HepG2 (cell line): ENCODE results near the gene GC. TPM values are rescaled to one million over a fixed set of nuclear protein-coding genes. Genes with fewer than 3 reads are reported as not detected.

Experiments
- ATAC-seq: fragments of 200-7000 bp; cut with Tn5 transposase; 3 replicates; pipeline ENCODE4 v1.9.1; 2020; ENCODE audit warnings: mild to moderate bottlenecking, moderate library complexity
- BruUV-seq: library from RNA; stranded (reverse); fragments of 400-500 nt; replicated peaks from 2 replicates; lab custom pipeline; 2021; lab: Mats Ljungman, UMichigan
- CTCF ChIA-PET: fragments of 300-600 bp; formaldehyde crosslinking; extraction: SDS; loops from one replicate; lab custom pipeline; 2021; ENCODE audit warnings: low total read pairs, inconsistent platforms, low intra/inter-chr PET ratio; lab: Yijun Ruan, JAX
- POLR2A ChIA-PET: fragments of 350-600 bp; sonication (Branson Sonifier 250); formaldehyde crosslinking; loops from one replicate; lab custom pipeline; 2020; ENCODE audit warnings: antibody characterized with exemption, inconsistent platforms; lab: Yijun Ruan, JAX
- DNase-seq: peaks from one replicate; pipeline ENCODE4 v3.0.0-alpha.2; 2015; ENCODE audit warnings: low spot score
- FAIRE-seq: peaks from 3 replicates; lab custom pipeline; 2011; peaks lifted over from hg19 to GRCh38; lab: Jason Lieb, UNC
- H2AFZ ChIP-seq: one replicate; pipeline ENCODE4 v1.6.1; 2011; ENCODE audit warnings: low read length, inconsistent platforms
- H3K27ac ChIP-seq: fragments of 300-600 bp; 3 replicates; pipeline ENCODE4 v1.8.0; 2011; ENCODE audit warnings: mixed run types, mild to moderate bottlenecking, mixed read lengths, low read length, inconsistent platforms; ENCODE audit not compliant: insufficient read depth; ENCODE audit errors: extremely low read length
- H3K27me3 ChIP-seq, 2 experiments: fragments of 200-600 bp in 1 of 2; 2 replicates in 1 of 2; 3 replicates in 1 of 2; pipeline versions ENCODE4 v1.6.0 to v1.8.0; 2011; ENCODE audit warnings: low read length in 2 of 2, mild to moderate bottlenecking in 2 of 2, moderate library complexity in 2 of 2, inconsistent platforms in 1 of 2; ENCODE audit not compliant: insufficient read depth in 2 of 2, control insufficient read depth in 1 of 2
- H3K36me3 ChIP-seq, 2 experiments: fragments of 200-600 bp in 1 of 2; replicated peaks in 1 of 2; 2 replicates in 1 of 2; 3 replicates in 1 of 2; pipeline versions ENCODE4 v1.5.1 to v1.8.0; 2011; ENCODE audit warnings: low read length in 2 of 2, inconsistent platforms in 1 of 2; ENCODE audit not compliant: insufficient read depth in 2 of 2, control insufficient read depth in 1 of 2
- H3K4me1 ChIP-seq: 2 replicates; pipeline ENCODE4 v1.5.1; 2012; ENCODE audit warnings: low read length, inconsistent platforms; ENCODE audit not compliant: insufficient read depth
- H3K4me2 ChIP-seq: 2 replicates; pipeline ENCODE4 v1.6.0; 2011; ENCODE audit warnings: low read depth, low read length, inconsistent platforms
- H3K4me3 ChIP-seq, 3 experiments: fragments of 200-600 bp in 1 of 3; sonication (generic), shearing (Covaris generic) in 1 of 3; replicated peaks in 1 of 3; 2 replicates each; pipeline ENCODE4 v1.5.1; 2011 to 2016; ENCODE audit warnings: low read length in 3 of 3, inconsistent platforms in 2 of 3, low read depth in 2 of 3, mild to moderate bottlenecking in 2 of 3, control low read depth in 1 of 3, mixed read lengths in 1 of 3; ENCODE audit not compliant: insufficient read depth in 1 of 3
- H3K79me2 ChIP-seq: one replicate; pipeline ENCODE4 v1.6.1; 2011; ENCODE audit warnings: low read length, inconsistent platforms; ENCODE audit not compliant: insufficient read depth
- H3K9ac ChIP-seq: 2 replicates; pipeline ENCODE4 v1.6.0; 2011; ENCODE audit warnings: mild to moderate bottlenecking, low read depth, low read length, inconsistent platforms; ENCODE audit not compliant: insufficient read depth
- H3K9me3 ChIP-seq: 2 replicates; pipeline ENCODE4 v1.5.1; 2012; ENCODE audit warnings: mild to moderate bottlenecking, low read length
- H4K20me1 ChIP-seq: 2 replicates; pipeline ENCODE4 v1.6.0; 2011; ENCODE audit warnings: inconsistent platforms, mild to moderate bottlenecking, low read length, moderate library complexity; ENCODE audit not compliant: insufficient read depth
- AFF4 ChIP-seq: sonication (generic); formaldehyde crosslinking; IDR thresholded peaks from 2 replicates; pipeline ENCODE4 v1.4.0; 2020; ENCODE audit warnings: missing genetic modification reagents
- ASH2L ChIP-seq: fragments of 300-600, 200-600 bp; sonication (generic); IDR thresholded peaks from 2 replicates; pipeline ENCODE4 v1.7.0; 2017; ENCODE audit warnings: low read depth, mild to moderate bottlenecking, moderate library complexity, mixed read lengths, low read length; ENCODE audit not compliant: insufficient read length
- CCAR2 ChIP-seq: fragments of 200-400 bp; formaldehyde crosslinking; optimal IDR thresholded peaks from 2 replicates; pipeline ENCODE3; 2018; ENCODE audit warnings: low read depth, mild to moderate bottlenecking, low read length, moderate library complexity
- FOXA3 ChIP-seq: IDR thresholded peaks from 2 replicates; pipeline ENCODE4 v1.6.1; 2016; ENCODE audit warnings: missing genetic modification reagents, missing compliant biosample characterization
- GFI1 ChIP-seq: sonication (generic); formaldehyde crosslinking; IDR thresholded peaks from 2 replicates; pipeline ENCODE4 v1.5.0; 2020; ENCODE audit warnings: missing genetic modification reagents, mild to moderate bottlenecking, borderline replicate concordance
- HNF4G ChIP-seq, 2 experiments: sonication (generic) in 1 of 2; formaldehyde crosslinking in 1 of 2; IDR thresholded peaks; 2 replicates each; pipeline versions ENCODE4 v1.4.0 to v1.6.1; 2011 to 2020; ENCODE audit warnings: borderline replicate concordance in 2 of 2, low read depth in 2 of 2, mild to moderate bottlenecking in 2 of 2, low read length in 1 of 2, missing genetic modification reagents in 1 of 2, moderate library complexity in 1 of 2
- NR1H2 ChIP-seq: sonication (generic); formaldehyde crosslinking; IDR thresholded peaks from 2 replicates; pipeline ENCODE4 v1.8.1; 2022; ENCODE audit warnings: low read depth, missing genetic modification reagents, borderline replicate concordance
- PHF21A ChIP-seq: sonication (generic); formaldehyde crosslinking; IDR thresholded peaks from 2 replicates; pipeline ENCODE4 v1.5.0; 2020; ENCODE audit warnings: mild to moderate bottlenecking, missing genetic modification reagents
- PHF5A ChIP-seq: IDR thresholded peaks from one replicate; pipeline ENCODE4 v1.6.1; 2018; ENCODE audit warnings: low read depth, missing genetic modification reagents; ENCODE audit not compliant: unreplicated experiment
- SP140L ChIP-seq: sonication (generic); formaldehyde crosslinking; IDR thresholded peaks from 2 replicates; pipeline ENCODE4 v1.4.0; 2020; ENCODE audit warnings: missing genetic modification reagents, borderline replicate concordance
- THAP7 ChIP-seq: sonication (generic); formaldehyde crosslinking; IDR thresholded peaks from 2 replicates; pipeline ENCODE4 v1.8.1; 2023; ENCODE audit warnings: mild to moderate bottlenecking, missing genetic modification reagents
- U2AF2 ChIP-seq: fragments of 200-400 bp; formaldehyde crosslinking; IDR thresholded peaks from 2 replicates; pipeline ENCODE4 v1.6.1; 2017; ENCODE audit warnings: low read depth, mild to moderate bottlenecking, low read length
- XRCC5 ChIP-seq: fragments of 200-400 bp; formaldehyde crosslinking; optimal IDR thresholded peaks from 2 replicates; pipeline ENCODE3; 2017; ENCODE audit warnings: mild to moderate bottlenecking, low read length
- ZNF30 ChIP-seq: sonication (generic); formaldehyde crosslinking; IDR thresholded peaks from 2 replicates; pipeline ENCODE4 v1.5.0; 2020; ENCODE audit warnings: mild to moderate bottlenecking, missing genetic modification reagents
- ZNF431 ChIP-seq: sonication (generic); formaldehyde crosslinking; IDR thresholded peaks from 2 replicates; pipeline ENCODE4 v1.9.0; 2022; ENCODE audit warnings: missing genetic modification reagents, low read depth, mild to moderate bottlenecking, borderline replicate concordance
- ZNF558 ChIP-seq: sonication (generic); formaldehyde crosslinking; IDR thresholded peaks from 2 replicates; pipeline ENCODE4 v1.9.0; 2022; ENCODE audit warnings: mild to moderate bottlenecking, missing genetic modification reagents, borderline replicate concordance
- whole genome bisulfite sequencing: methylation state at CpG from one replicate; pipeline ENCODE4 v1.1.6; 2017; ENCODE audit warnings: low lambda C conversion rate; 5-methylcytosine and 5-hydroxymethylcytosine counted together
- in situ Hi-C: cut with HindIII; loops from 2 replicates; pipeline ENCODE4 v1.10.0; 2017; ENCODE audit warnings: low pct_unique_long_range_greater_than_20kb; ENCODE audit not compliant: extremely low pct_ligation_motif_present
- intact Hi-C: fragments of 100-400 bp; cut with micrococcal nuclease; formaldehyde crosslinking; loops from one replicate; pipeline ENCODE4 v1.10.0; 2022; ENCODE audit not compliant: unreplicated experiment
- polyA plus RNA-seq, 8 experiments: library from polyadenylated mRNA; depleted of rRNA in 3 of 8; stranded (reverse) in 7 of 8; unstranded in 1 of 8; fragments of >200 nt; fragmentation: Illumina TruSeq in 4 of 8; extraction: Trizol in 4 of 8; gene quantifications; 2 replicates each; pipeline versions ENCODE4 v1.2.1 to v1.2.3, GENCODE V29; 2011 to 2016; ENCODE audit warnings: low read depth in 4 of 8, missing spikeins in 1 of 8, mixed read lengths in 1 of 8; ENCODE audit not compliant: insufficient read depth in 1 of 8
- total RNA-seq, 5 experiments: library from RNA; depleted of rRNA; stranded (reverse); fragments of >200 nt; fragmentation: Illumina TruSeq; extraction: Trizol; gene quantifications; 2 replicates each; pipeline ENCODE4 v1.2.3, GENCODE V29; 2016; ENCODE audit warnings: low read depth in 1 of 5

Gene GC
- total and polyA plus RNA-seq, 2 of the 13 experiments (the other 11 are each of a cell fraction or from before 2014, with no cell fraction given) = 0.18 to 0.35 TPM

GRCh38 chr4:71749008-71749594 is 34.8 kb downstream of the GC start:
- no peak for ATAC-seq
- TF ChIP-seq ZNF431 (no peak), XRCC5 (no peak), ZNF30 (CRISPR knock-in tag) (no peak), NR1H2 (CRISPR knock-in tag) (no peak), ZNF558 (CRISPR knock-in tag) (no peak), CCAR2 (no peak), U2AF2 (no peak), PHF21A (CRISPR knock-in tag) (no peak), GFI1 (CRISPR knock-in tag) (no peak), SP140L (CRISPR knock-in tag) (no peak), PHF5A (no peak), ASH2L (no peak), FOXA3 (CRISPR knock-in tag) (no peak), AFF4 (no peak), THAP7 (CRISPR knock-in tag) (no peak), HNF4G (IDR thresholded peaks at IDR 0.05; ENCODE audit: borderline replicate concordance, low read depth, low read length) (no peak), HNF4G (CRISPR knock-in tag; IDR thresholded peaks at IDR 0.05; ENCODE audit: borderline replicate concordance, low read depth) (no peak)
- Histone ChIP-seq H3K79me2 (no peaks in the 10 kb centered on the region), H3K27ac (no peak overlapping the region), H4K20me1 (no peaks in the 10 kb centered on the region), H3K36me3 (no peaks in the 10 kb centered on the region), H2AFZ (no peak overlapping the region), H3K4me2 (no peak overlapping the region), H3K9ac (no peak overlapping the region), H3K4me3 (no peak overlapping the region), H3K27me3 (no peaks in the 10 kb centered on the region), H3K4me1 (no peaks in the 10 kb centered on the region), H3K9me3 (no peaks in the 10 kb centered on the region)
- ChIA-PET POLR2A (no interaction called here), CTCF (no interaction called here)
- no peak for FAIRE-seq
- intact Hi-C loops (no loop called here), in situ Hi-C loops (no loop called here)
- no peak for DNase-seq
- WGBS = 12% methylated on average over 4 of the region's 4 CpGs
- no TSS peak for BruUV-seq
